ENCODE data around the gene AGBL5. TPM values are rescaled to one million over a fixed set of nuclear protein-coding genes. Genes with fewer than 3 reads are reported as not detected.

AGBL5 gene
- total RNA-seq, 1 experiment from 2014 or later: 40.0 TPM

- Histone ChIP-seq H3K79me2 (ENCODE audit: insufficient read depth, low read length) (no peaks in the 10 kb centered on the region), H4K20me1 (ENCODE audit: insufficient read depth) (no peaks in the 10 kb centered on the region), H3K9me3 (ENCODE audit: control insufficient read depth in 1 of 2, insufficient read depth in 1 of 2, low read depth in 1 of 2, low read length in 2 of 2) (no peaks in the 10 kb centered on the region), H3K4me3 (replicated peaks in 1 of 2; ENCODE audit: low read depth in 1 of 2, low read length in 2 of 2) (no peak overlapping the region), H3K4me2 (ENCODE audit: low read length) (no peak overlapping the region), H3K9me2 (ENCODE audit: insufficient read depth) (no peaks in the 10 kb centered on the region), H2AFZ (ENCODE audit: low read depth, low read length, poor library complexity, severe bottlenecking) (no peak overlapping the region), H3K9ac (ENCODE audit: low read length) (no peak overlapping the region), H3K27me3 (ENCODE audit: insufficient read depth, low read length) (no peaks in the 10 kb centered on the region), H3K36me3 (ENCODE audit: control insufficient read depth in 1 of 2, insufficient read depth in 2 of 2, low read length in 2 of 2) (no peaks in the 10 kb centered on the region), H3K27ac (ENCODE audit: low read depth, low read length) (no peak overlapping the region), H3K4me1 (ENCODE audit: control insufficient read depth in 1 of 2, insufficient read depth in 2 of 2, low read length in 2 of 2) (peaks cover 8 to 16% of the 10 kb centered on the region in 2 experiments)
- TF ChIP-seq JUND (IDR thresholded peaks at IDR 0.05) (no peak), SRF (IDR thresholded peaks at IDR 0.05; ENCODE audit: low read depth) (no peak), EZH2 (IDR thresholded peaks at IDR 0.05) (no peak), ZBTB33 (IDR thresholded peaks at IDR 0.05; ENCODE audit: extremely low read depth, insufficient replicate concordance, low read length) (no peak), SIN3A (IDR thresholded peaks at IDR 0.05; ENCODE audit: low read depth) (no peak), YY1 (IDR thresholded peaks at IDR 0.05; ENCODE audit: extremely low read depth, insufficient replicate concordance, low read depth, low read length) (no peak), ELF1 (IDR thresholded peaks at IDR 0.05; ENCODE audit: borderline replicate concordance, low read depth) (no peak), EZH2phosphoT487 (IDR thresholded peaks at IDR 0.05; ENCODE audit: borderline replicate concordance) (no peak), CBX3 (IDR thresholded peaks at IDR 0.05; ENCODE audit: low read depth) (no peak), CEBPB (IDR thresholded peaks at IDR 0.05; ENCODE audit: low read depth) (no peak), ATF3 (IDR thresholded peaks at IDR 0.05) (no peak), POLR2AphosphoS5 (IDR thresholded peaks at IDR 0.05; ENCODE audit: low read depth, low read length) (no peak), RAD21 (IDR thresholded peaks at IDR 0.05; ENCODE audit: low read depth) (no peak)
- TF ChIP-seq, protein P1, sequence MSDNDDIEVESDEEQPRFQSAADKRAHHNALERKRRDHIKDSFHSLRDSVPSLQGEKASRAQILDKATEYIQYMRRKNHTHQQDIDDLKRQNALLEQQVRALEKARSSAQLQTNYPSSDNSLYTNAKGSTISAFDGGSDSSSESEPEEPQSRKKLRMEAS (IDR thresholded peaks at IDR 0.05): no peak
- TF ChIP-seq, protein P2, sequence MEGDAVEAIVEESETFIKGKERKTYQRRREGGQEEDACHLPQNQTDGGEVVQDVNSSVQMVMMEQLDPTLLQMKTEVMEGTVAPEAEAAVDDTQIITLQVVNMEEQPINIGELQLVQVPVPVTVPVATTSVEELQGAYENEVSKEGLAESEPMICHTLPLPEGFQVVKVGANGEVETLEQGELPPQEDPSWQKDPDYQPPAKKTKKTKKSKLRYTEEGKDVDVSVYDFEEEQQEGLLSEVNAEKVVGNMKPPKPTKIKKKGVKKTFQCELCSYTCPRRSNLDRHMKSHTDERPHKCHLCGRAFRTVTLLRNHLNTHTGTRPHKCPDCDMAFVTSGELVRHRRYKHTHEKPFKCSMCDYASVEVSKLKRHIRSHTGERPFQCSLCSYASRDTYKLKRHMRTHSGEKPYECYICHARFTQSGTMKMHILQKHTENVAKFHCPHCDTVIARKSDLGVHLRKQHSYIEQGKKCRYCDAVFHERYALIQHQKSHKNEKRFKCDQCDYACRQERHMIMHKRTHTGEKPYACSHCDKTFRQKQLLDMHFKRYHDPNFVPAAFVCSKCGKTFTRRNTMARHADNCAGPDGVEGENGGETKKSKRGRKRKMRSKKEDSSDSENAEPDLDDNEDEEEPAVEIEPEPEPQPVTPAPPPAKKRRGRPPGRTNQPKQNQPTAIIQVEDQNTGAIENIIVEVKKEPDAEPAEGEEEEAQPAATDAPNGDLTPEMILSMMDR (IDR thresholded peaks at IDR 0.05 in 2 of 3, conservative IDR thresholded peaks at IDR 0.05 in 1 of 3; ENCODE audit: borderline replicate concordance in 1 of 3, insufficient read depth in 1 of 3, low read depth in 2 of 3, low read length in 2 of 3): no peak
- ChIA-PET POLR2A (interaction anchor here (1.3 kb wide), 1 partner anchor 8 kb away, joined by 3 read pairs; the partner anchor contains the start of gene OST4), CTCF (no interaction called here), RAD21 (ENCODE audit: low non-redundant PET in 1 of 2, low total read pairs in 2 of 2, uncharacterized antibody in 2 of 2, unreplicated experiment in 2 of 2) (no interaction called here)
- BruUV-seq (replicated peaks): no TSS peak
- ATAC-seq (no peak), DNase-seq (ENCODE audit: low read depth, low spot score) (no peak)
- intact Hi-C loops (cut with micrococcal nuclease): no loop called here
These were observed 28.0 kb downstream of the AGBL5 start for GRCh38 chr2:27079233-27080139.

Measured in HCT116 (cell line).